Fibroblast of skin of abdomen (primary cell): ENCODE measurements around the gene NEDD8.
A peak's percentile ranks its signal among the peaks of the same experiment; 100 is the strongest.

ENCODE experiments used
- DNase-seq: peaks from one replicate; pipeline ENCODE4 v3.0.0-alpha.2; 2013

The NEDD8 gene

DNA sequence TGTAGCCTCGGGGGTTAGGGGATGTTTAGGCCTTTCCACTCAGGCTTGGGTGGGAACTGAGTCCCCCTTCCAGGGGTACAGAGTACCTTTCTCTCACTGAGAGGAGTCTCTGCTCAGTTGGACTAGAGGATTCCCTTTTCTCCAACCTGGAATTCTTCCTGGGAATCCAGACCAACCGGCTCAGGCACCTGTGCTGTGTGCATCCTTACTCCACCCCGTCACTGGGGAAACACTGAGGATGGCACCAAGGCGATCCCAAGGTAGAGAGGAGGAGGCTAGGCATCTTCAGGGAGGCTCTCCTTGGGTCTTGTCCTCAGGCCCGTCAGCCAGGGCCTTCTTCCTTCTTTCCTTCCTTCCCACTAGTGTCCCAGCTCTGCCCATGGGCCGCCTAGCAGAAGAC lies 31.7 kb upstream of the NEDD8 start:
- DNase-seq = no peak

DNA sequence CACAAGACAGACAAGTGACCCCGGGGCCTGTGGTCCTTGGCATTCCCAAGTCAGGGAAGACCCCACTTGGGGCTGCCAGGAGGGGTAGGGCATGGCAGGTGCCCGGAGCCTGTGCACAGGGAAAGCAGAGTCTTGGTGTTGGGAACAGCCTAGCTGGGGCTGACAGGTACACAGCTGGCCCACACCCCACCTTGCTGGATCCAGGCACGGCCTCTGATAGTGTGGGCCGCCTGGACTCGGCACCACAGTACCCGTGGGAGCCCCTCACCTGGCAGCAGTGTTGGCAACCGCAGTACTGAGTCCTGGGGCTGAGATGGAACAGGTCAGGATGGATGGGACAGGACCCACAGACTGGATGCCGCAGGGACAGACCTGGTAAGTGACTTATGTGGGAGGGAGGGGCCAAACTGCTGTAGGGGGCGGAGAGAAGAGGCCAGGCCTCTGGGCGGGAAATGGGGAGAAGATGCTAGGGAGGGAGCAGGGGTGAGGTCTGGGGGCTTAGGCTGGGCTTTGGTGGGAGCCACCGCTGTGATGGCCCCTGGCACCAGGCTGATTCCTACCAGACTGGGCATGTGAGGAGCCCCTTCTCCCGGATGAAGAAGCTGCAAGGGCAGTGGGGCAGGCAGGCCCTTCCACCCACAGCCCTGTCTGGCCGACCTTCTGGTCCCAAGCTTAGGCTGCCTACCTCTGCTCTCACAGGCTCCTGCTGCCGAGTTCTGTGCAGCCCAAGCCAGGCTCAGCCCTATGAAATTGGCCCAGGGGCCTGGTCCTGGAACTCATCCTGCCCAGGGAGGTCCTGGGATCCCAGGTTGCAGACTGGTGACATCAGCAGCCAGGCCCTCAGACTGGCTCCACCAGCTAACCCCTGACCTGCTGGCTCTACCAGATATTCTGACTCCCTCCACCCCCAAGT lies 30.9 kb upstream of the NEDD8 start, which contains the start of gene TGM1:
Gene TGM1, minus strand, starts transcription at position 357 of the 913 bp plus-strand sequence. CDS start 825 bp downstream, outside the sequence.
- DNase-seq = no peak

DNA sequence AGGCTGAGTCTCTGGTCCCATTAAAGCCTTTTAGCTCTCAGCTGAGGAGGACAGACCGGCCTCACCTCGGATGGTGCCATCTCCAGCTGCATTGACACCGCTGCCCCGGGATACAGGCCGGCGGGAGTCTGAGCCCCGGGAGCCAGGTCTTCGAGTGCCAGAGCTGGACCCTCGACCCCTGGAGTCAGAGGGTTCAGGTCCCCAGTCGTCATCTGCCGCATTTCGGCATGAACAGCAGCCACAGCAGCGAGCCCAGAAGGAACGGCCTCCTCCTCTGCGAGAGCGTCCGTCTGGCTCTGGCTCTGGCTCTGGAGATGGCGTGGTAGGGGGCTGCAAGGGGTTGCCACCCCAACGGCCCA lies 29.8 kb upstream of the NEDD8 start:
- DNase-seq = no peak

- DNase-seq = no peak
These were observed 29.2 kb upstream of the NEDD8 start for GRCh38 chr14:24261256-24261968.

- no peak for DNase-seq
These were observed 28.6 kb upstream of the NEDD8 start for GRCh38 chr14:24260780-24261157.

DNA sequence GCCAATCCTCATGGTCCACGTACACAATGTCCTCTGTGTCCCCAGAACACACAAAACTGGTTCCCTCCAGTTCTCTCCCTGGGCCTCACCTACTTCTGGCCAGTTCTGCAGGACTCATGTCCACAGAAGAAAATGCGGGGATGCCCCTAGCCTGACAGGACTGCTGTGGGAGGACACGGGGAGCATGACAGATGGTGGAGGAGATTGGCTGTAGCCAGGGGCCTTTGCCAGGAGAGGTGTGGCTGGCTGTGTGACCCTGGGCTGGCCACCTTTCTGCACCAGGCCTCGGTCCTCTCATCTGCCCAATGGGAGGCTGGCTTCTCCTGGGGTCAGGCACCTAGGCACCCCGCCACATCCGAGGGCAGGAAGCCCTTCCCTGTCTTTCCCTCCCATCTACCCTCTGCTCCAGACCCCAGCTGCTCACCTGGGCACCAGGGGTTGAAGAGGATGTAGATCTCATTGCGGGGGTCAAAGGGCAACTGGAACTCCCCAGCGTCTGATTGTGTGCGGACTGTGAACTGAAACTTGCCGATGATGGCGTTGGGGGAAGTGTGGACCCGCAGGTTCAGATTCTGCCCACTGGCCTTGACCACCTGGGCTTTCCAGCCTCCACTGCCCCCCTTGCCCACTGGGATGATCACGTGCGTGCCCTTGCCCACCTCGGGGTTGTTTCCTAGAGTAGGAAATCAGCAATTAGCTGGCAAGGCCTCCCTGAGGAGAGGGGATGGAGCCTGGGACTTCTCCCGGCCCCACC lies 28.0 kb upstream of the NEDD8 start:
- DNase-seq = no peak

DNA sequence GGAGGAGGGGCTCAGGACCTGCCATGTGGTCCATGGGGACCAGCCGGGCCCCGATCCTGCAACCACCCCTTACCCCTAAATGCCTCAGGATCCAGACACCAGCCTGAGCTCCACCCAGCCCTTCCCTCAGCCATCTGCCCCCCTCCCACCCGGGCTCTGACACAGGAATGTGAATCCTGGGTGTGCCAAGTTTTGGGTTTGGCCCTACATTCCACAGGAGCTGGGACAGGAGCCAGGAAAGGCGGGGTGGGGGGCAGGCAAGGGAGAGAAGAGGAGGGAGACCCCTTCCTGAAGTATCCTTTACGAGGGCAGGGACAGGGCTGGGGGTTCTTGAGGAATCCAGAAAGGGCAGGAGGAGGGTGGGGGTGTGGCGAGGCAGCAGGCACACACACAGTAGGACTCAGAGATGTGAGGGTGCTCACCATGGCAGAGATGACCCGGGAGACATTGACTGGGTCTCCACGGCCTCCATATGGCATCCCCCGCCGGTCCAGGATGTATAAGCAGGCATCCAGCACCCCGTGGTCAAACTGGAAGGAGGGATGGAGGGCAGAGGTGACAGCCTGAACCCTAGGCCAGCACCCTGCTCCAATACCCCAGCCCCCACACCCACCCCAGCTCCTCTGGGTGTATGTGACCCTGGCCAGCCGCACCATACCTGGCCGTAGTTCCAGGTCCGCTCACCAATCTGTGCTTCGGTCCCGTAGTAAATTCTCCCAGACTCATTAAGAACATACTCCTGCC lies 27.3 kb upstream of the NEDD8 start:
- DNase-seq = peak; percentile 78

DNA sequence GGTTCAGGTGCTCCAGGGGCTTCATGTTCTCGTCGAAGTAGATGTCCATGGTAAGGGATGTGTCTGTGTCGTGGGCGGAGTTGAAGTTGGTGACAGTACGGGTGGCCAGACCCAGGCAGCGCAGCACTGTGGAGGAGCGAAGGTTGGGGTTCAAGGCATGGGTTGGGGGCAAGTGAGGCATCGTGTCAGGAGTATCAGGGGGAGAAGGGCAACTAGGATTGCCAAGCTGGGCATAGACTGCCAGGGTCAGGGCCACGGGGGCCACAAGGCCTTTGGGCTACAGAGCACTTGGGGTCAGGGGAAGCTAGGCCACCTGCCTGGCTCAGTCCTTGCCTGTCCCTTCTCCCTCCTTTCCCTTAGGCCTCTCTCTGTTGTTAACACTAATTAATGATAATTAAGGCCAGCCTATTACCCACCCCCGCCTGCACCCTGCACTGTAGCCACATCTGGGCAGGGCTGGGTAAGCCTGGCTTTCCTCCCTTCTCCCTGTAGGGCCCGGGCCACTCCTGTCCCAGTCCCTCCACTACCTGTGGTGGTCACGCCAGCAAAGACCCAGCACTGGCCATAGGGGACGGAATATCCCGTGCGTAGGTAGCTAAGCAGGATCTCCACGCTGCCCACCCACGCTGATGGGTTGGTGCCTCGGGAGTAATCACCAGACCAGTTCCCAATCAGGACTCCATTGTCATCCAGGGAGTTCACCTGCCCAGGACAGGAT lies 26.5 kb upstream of the NEDD8 start:
- no peak for DNase-seq

- DNase-seq = no peak
These were observed 26.0 kb upstream of the NEDD8 start for GRCh38 chr14:24258119-24258518.

DNA sequence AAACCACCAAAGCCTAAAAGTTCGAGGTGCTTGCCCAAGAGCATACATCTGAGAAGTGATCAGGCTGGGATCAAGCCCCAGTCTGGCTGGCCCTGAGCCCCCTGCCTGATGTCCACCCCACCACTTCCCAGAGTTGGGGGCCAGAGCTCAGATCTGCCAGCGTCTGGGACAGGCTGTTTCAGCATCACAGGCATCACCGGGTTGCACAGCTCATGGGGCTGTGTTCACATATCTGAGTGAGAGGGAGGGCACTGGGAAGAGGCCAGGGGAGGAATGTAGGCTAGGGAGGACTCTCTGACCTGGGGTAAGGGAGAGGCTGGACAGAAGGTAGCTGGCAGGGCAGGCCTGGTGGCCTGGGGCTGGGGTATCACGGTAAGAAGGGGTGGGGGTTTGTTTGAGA lies 24.8 kb upstream of the NEDD8 start:
- DNase-seq = no peak

GRCh38 chr14:24255931-24256711 lies 24.0 kb upstream of the NEDD8 start:
- no peak for DNase-seq

GRCh38 chr14:24255438-24255837 lies 23.3 kb upstream of the NEDD8 start:
- no peak for DNase-seq

GRCh38 chr14:24254630-24255392 lies 22.6 kb upstream of the NEDD8 start:
- no peak for DNase-seq

DNA sequence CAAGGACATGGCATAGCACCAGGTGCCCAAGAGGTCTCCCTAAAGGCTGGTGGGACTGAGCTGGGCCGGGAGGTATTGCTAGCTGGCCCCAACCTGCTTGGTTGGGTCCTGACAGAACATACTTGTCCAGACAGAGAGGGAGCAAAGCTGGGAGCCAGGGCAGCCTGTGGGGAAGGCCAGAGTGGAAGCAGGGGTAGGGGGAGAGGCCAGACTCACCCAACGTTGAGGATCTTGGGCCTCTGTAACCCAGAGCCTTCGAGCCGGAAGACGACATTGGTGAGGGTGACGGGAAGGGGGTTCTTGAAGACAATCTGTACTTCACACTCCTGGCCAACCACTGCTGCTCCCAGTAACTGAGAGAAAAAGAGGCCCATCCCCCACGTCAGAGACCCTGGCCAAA lies 21.8 kb upstream of the NEDD8 start:
- DNase-seq = no peak

DNA sequence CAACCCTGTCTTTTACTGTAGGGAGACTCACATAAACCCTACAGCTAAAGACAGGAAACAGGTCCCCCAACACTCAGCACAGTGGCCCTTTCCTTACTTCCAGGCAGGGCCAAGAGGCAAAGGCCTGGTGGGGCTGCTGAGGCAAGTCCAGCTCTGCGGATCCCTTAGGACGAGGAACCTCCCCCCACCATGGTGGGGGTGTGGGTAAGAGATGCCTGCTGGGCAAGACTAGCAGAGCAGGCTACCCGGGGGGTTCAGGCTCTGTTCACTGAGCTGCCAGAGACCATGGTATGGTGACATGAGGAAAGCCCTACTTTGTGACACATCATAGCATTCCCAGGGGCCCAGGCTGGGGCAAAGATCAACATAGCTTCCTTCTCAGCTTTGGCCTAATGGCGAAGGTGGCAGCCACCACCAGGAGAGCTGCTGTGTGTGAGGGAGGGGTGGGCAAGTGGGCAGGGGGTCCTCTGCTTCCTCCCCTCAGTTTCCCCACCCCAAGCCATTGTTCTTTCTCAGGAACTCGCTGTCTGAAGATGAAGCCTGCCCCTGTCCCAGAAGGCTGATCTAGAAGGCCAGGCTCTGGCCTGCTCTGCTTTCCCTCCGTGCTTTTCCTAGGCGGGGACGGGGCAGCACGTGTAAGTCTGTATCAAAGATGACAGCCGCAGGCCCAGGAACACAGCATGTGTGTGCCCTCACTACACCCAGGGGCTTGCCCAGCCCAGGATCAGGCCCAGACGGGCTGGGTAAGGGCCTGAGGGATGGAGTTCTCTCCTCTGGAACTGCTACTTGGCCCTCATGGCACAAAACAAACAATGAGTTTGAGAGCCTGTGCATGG lies 20.3 kb upstream of the NEDD8 start:
- DNase-seq = no peak

DNA sequence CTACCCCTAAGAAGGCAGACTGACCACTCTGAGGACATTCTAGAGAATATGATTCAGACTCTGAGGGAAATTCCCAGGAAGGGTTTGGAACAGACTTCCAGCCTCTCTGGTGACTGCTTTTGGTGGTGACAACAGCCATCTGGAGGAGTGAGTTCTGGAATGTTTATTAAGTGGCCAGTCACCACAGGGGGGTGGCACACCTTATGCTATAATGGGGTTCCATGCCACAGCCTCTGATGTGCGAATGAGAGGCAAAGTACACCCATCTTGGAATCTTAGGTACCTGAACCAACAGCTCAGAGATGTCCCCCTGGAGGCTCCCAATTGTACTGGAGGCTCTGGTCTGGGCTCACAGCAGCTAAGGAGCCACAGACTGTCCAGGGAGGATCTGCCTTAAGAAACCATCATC lies 19.7 kb upstream of the NEDD8 start:
- peak; percentile 31 for DNase-seq

DNA sequence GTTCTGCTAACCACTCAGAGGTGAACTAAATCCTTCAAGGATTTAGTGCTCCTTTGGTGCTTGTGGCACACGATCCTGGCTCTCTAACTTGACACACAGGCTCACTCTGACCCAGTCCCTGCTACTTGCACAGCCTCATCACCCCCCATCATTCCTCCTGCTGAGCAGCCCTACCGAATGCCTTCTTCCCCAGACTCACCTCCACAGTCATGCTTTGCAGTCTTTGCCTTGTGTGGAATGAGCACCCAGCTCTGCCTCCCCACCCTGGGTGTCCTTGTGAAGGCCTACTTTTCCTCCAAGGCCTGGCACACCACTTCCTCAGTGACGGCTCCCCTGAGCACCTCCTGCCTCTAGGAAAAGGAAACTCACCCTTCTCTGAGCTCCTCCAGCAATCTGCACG lies 18.2 kb upstream of the NEDD8 start:
- no peak for DNase-seq

DNA sequence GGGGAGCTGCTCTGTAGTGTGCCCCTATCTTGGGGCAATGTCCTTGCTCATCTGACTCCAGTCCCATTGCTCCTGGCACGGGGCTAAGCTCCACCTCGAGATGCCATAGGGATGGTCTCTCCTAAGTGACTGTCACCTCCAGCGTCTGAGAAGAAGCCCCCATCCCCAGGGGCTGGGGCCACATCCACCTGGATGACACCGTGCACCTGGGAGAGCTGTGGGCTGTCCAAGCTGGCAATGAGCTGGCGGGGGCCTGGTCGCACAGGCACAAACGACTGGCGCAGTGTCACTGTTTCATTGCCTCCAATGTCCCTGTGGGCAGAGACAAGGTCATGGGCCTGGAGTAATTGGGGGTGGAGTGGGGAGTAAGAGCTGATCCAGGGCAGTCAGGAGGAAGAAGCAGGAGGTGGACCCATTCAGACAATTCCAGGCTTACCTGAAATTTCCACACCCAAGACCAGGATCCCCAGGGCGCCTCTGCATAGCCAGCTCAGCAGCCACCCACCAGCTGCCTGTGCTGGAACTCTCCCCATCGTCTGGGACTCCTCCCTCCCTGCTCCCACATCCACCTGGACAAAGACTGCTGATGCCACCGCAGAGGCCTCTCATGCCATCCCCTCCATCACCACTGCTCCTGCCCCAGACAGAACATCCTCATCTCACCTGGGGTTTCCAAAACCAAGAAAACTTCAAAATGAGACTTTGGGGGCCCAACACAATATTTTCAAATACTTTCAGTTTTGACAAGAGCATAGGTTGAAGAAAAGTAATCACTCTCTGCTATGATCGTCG lies 17.3 kb upstream of the NEDD8 start:
- no peak for DNase-seq
